Activated CD8-positive, alpha-beta memory T cell treated with anti-CD3 and anti-CD28 coated beads, Interleukin-2, amount 10 ng/mL, durations not matched to agents 7 days and 5 days (primary cell): ENCODE results near the gene ST3GAL4. TPM values are rescaled to one million over a fixed set of nuclear protein-coding genes. Genes with fewer than 3 reads are reported as not detected.

Source experiments
- ATAC-seq: fragments of 150-1000 bp; cut with Tn5 transposase; one replicate; pipeline ENCODE4 v1.10.0; 2021; ENCODE audit warnings: moderate library complexity
- CTCF ChIA-PET: fragments of 350-600 bp; sonication (Branson Sonifier 250); formaldehyde crosslinking; loops from one replicate; lab custom pipeline; 2021; ENCODE audit warnings: antibody characterized with exemption; lab: Charles Lee
- DNase-seq: peaks from one replicate; pipeline ENCODE4 v3.0.0-alpha.2; 2020
- H3K27ac Mint-ChIP-seq: one replicate; pipeline ENCODE4 v1.8.0; 2021; ENCODE audit warnings: mild to moderate bottlenecking, mixed read lengths
- H3K27me3 Mint-ChIP-seq: one replicate; pipeline ENCODE4 v1.8.0; 2021; ENCODE audit warnings: mixed read lengths
- H3K36me3 Mint-ChIP-seq: one replicate; pipeline ENCODE4 v1.8.0; 2021; ENCODE audit warnings: mild to moderate bottlenecking, mixed read lengths
- H3K4me1 Mint-ChIP-seq: one replicate; pipeline ENCODE4 v1.8.0; 2021; ENCODE audit warnings: mixed read lengths
- H3K4me3 Mint-ChIP-seq: one replicate; pipeline ENCODE4 v1.8.0; 2021; ENCODE audit warnings: mild to moderate bottlenecking, moderate library complexity, mixed read lengths
- H3K9me3 Mint-ChIP-seq: one replicate; pipeline ENCODE4 v1.8.0; 2022; ENCODE audit warnings: low read depth, mixed read lengths
- total RNA-seq, 2 experiments: library from RNA; stranded (reverse); gene quantifications; one replicate each; pipeline ENCODE4 v1.2.3, GENCODE V29; 2021

The ST3GAL4 gene
- total RNA-seq, 2 experiments from 2014 or later: 8.8 to 11.5 TPM

DNA sequence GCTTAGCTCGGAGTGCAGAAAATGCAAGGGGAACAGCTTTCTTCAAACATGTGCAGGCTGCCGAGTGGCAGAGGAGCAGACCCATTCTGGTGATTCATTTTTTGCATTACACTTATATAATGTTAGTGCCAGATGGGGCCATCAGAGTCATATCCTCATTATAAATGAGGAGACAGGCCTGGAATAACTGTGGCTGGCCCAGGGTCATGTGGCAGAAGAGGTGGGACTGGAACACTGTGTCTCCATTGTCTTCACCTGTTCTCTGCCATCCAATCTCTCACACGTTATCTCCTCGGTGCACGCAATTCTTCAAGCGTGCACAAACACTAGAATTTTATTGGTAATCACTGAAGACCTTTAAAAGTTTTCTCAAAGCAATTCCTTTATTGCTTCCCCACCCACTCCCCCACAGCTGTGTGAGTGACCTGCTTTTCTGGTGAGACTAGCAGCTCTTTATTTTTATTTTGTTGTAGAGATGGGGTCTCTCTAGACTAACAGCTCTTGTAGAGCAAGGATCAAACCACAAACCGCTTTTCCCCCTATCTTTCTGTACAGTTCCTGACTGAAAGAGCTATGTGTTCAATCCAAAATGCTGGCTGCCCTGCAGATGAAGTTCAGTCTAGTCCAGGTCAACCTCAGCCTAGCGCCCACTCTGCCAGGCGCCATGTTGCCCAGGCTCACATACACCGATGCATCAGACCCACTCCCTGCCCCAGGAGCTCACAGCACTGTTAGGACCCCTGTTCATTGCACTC is 75.3 kb downstream of the ST3GAL4 start:
- no peak for DNase-seq
- no peak overlapping the region for H3K4me3 Mint-ChIP-seq
- H3K9me3 Mint-ChIP-seq: no peaks in the 10 kb centered on the region
- no peaks in the 10 kb centered on the region for H3K4me1 Mint-ChIP-seq
- CTCF ChIA-PET: interaction anchor here (1.6 to 1.7 kb wide), 3 partner anchors 13 to 120 kb away, joined by 3 to 5 read pairs (median 5); no protein-coding TSS in a partner anchor
- no peaks in the 10 kb centered on the region for H3K27me3 Mint-ChIP-seq
- H3K36me3 Mint-ChIP-seq: no peaks in the 10 kb centered on the region
- ATAC-seq: no peak
- no peak overlapping the region for H3K27ac Mint-ChIP-seq

DNA sequence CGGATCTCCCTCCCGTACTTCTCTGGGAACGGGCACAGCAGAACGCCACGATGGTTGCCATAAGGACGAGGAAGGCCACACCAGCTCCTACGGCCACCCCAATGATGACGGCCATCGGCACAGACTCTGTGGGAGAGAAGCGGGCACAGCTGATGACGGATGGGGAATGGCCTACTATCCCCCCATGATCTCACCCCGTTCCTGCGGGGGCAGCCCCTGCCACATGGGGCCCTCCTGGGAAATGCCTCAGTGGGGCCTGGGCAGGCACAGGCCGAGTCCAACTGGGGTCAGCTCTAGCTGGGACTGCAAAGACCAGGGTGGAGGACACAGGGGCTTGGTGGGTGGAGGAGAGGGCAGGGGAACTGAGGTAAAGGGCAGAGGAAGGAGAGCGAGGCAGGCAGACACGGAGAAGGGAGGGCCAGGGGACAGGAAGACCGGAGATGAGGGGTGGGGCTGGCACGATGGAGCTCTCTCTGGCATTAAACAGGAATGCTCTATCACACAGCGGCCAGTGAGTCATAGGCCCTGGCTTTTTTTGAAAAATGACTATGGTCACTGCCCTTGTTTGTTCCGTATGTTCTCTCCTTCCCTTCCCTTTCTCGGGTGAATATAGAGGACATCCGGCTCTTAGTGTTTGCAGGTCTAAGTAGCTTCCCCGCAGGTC is 76.0 kb downstream of the ST3GAL4 start:
- ATAC-seq: no peak
- no peaks in the 10 kb centered on the region for H3K4me1 Mint-ChIP-seq
- H3K27ac Mint-ChIP-seq: no peak overlapping the region
- H3K4me3 Mint-ChIP-seq: no peak overlapping the region
- no peaks in the 10 kb centered on the region for H3K9me3 Mint-ChIP-seq
- no peaks in the 10 kb centered on the region for H3K36me3 Mint-ChIP-seq
- no peak for DNase-seq
- CTCF ChIA-PET: interaction anchor here (0.8 to 1.7 kb wide), 6 partner anchors 10 to 121 kb away, joined by 3 to 5 read pairs (median 4); no protein-coding TSS in a partner anchor
- no peaks in the 10 kb centered on the region for H3K27me3 Mint-ChIP-seq

DNA sequence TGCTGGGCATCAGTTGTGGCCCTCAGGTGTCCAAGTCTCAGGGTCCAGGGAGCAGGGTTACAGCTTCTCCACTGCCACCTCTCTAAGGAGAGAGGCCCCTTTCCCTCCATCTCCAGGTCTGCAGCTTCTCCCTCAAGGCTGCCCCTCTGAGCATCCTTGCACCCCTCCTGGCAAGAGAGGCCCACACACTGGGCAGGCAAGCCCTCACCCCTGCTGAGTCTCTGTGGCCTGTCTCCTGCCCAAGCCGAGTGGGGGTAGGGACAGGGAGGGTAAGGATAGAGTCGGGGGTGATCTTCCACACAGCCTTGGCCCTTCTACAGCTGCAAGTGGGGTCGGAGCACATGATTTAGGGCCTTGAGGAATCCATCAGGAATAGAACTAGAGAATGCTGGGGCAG is 76.6 kb downstream of the ST3GAL4 start:
- no peaks in the 10 kb centered on the region for H3K36me3 Mint-ChIP-seq
- CTCF ChIA-PET: interaction anchor here (0.8 to 1.7 kb wide), 5 partner anchors 9 to 121 kb away, joined by 3 to 5 read pairs (median 3); no protein-coding TSS in a partner anchor
- no peaks in the 10 kb centered on the region for H3K27me3 Mint-ChIP-seq
- no peak overlapping the region for H3K4me3 Mint-ChIP-seq
- no peaks in the 10 kb centered on the region for H3K4me1 Mint-ChIP-seq
- no peaks in the 10 kb centered on the region for H3K9me3 Mint-ChIP-seq
- ATAC-seq: no peak
- no peak overlapping the region for H3K27ac Mint-ChIP-seq
- no peak for DNase-seq

DNA sequence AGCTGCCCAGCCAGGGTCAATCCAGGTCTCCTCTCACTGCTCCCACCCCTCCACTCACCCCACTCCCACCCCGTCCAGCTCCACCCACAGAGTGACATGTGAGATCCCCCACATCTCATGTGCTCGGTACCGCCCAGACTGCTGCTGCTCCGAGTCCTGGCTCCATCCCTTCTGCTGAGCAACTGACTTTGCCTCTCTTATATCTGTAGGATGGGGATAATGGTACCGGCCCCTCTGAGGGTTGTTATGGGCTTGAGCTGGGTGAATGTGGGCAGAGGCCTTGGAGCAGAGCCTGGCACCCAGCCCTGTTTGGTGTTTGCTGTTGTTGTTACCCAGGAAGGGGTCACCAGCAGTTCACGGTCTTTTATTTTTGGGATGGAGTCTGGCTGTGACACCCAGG is 77.0 kb downstream of the ST3GAL4 start:
- ATAC-seq (no peak), DNase-seq (no peak)
- no peaks in the 10 kb centered on the region for H3K27me3 Mint-ChIP-seq
- no peaks in the 10 kb centered on the region for H3K4me1 Mint-ChIP-seq
- H3K27ac Mint-ChIP-seq: no peak overlapping the region
- CTCF ChIA-PET: interaction anchor here (1.1 to 1.7 kb wide), 3 partner anchors 11 to 48 kb away, joined by 3 to 4 read pairs (median 3); no protein-coding TSS in a partner anchor
- no peaks in the 10 kb centered on the region for H3K36me3 Mint-ChIP-seq
- H3K9me3 Mint-ChIP-seq: no peaks in the 10 kb centered on the region
- H3K4me3 Mint-ChIP-seq: no peak overlapping the region

DNA sequence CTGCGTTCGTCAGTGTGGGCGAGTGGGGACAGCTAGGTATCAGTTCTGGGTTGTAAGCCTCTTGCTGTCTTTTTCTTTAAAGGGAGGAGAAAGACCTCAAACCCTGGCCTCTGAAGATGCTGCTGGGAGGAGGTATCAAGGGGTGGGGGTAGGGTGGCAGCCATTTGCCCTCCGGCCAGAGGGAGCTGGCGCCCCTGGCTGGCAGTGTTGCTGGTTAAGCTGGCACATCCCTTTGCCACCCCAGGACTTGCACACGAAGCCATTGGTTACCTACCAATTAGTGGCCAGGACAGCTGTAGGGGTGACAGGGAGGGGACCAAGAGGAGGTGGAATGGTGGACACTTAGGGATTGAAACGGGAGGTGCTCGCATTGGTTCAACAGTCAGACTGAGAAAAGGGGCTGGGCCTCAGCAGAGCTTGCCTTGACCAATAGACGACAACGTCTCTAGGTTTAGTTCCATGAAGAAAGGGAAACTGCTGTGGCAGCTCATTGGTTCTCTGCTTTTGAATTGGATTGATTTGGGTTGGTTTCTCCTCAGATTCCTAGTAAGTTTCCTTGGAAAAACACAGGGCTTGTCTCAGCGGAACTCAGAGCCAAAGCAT is 77.9 kb downstream of the ST3GAL4 start:
- Mint-ChIP-seq H3K4me1 (no peaks in the 10 kb centered on the region), H3K4me3 (no peak overlapping the region), H3K9me3 (no peaks in the 10 kb centered on the region), H3K36me3 (no peaks in the 10 kb centered on the region), H3K27ac (no peak overlapping the region), H3K27me3 (no peaks in the 10 kb centered on the region)
- CTCF ChIA-PET: interaction anchor here (1.1 to 1.7 kb wide), 2 partner anchors 12 to 47 kb away, joined by 3 to 4 read pairs; no protein-coding TSS in a partner anchor
- no peak for ATAC-seq
- no peak for DNase-seq

DNA sequence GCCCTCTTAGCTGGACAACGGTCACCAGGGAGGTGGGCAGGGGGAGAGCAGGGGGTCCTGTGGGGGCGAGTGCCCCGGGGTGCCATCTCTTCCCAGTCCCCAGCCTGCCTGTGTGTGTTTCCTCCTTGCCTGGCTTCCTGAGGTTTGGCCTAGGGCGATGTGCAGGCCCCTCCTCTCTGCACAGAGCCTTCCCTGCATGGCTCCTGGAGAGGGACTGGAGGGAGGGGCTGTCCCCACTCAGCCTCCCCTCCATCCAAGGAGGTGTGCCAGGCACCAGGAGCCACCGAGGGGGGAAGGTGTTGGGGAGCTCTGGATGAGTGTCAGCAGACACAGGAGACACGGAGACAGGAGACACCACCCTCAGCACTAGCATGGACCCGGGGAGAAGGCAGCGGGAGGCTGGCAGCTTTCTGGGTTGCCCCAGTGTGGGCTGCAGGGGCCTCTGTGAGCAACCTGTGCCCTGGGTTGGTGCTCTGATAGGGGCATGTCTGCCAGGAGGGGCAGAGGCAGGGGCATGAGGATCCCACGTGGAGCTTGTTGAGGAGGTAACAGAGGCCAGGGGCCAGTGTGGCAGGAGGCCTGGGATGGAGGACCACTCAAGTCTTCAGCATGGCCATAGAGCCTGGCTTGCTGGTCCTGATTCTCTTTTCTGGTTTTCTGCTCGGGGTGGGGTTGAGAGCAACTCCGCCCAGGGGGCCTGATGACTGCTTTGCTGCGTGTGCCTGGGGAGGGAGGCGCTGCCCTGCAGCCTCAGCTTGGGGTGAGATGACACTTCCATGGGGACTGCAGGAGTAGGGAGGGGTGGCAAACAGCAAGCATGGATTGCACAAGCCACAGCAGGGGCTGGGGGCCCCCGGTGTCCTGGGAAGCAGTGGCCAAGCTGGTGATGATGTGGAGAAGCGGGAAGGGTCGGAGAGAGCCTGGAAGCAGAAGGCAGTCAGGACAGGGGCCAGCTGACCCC is 78.8 kb downstream of the ST3GAL4 start:
- no peaks in the 10 kb centered on the region for H3K9me3 Mint-ChIP-seq
- H3K4me1 Mint-ChIP-seq: no peaks in the 10 kb centered on the region
- no peak overlapping the region for H3K4me3 Mint-ChIP-seq
- CTCF ChIA-PET: interaction anchor here (1.1 kb wide), 1 partner anchor 46 kb away, joined by 3 read pairs; no protein-coding TSS in a partner anchor
- no peak overlapping the region for H3K27ac Mint-ChIP-seq
- DNase-seq (no peak), ATAC-seq (no peak)
- H3K27me3 Mint-ChIP-seq: no peaks in the 10 kb centered on the region
- no peaks in the 10 kb centered on the region for H3K36me3 Mint-ChIP-seq

DNA sequence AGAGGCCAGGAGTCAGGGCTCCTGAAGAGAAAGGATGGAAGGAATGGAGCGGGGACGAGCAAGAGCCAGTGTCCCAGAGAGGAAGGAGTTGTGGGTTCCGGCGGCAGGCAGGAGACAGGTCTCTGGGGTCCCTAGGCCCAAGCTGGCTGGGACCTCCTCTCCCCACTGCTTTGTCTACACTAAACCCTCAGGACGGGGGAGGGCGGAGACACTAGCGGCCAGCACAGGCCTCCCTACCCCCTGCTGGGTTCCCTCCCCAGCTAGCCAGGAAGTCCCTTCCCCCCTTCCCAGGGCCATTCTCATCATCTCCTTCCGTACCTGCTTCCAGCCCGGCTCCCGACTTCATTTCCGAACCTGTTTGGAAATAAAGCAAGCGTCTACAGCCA is 79.5 kb downstream of the ST3GAL4 start:
- Mint-ChIP-seq H3K4me1 (no peaks in the 10 kb centered on the region), H3K4me3 (no peak overlapping the region), H3K27ac (no peak overlapping the region), H3K9me3 (no peaks in the 10 kb centered on the region), H3K27me3 (no peaks in the 10 kb centered on the region), H3K36me3 (no peaks in the 10 kb centered on the region)
- ATAC-seq: no peak
- CTCF ChIA-PET: no interaction called here
- no peak for DNase-seq

DNA sequence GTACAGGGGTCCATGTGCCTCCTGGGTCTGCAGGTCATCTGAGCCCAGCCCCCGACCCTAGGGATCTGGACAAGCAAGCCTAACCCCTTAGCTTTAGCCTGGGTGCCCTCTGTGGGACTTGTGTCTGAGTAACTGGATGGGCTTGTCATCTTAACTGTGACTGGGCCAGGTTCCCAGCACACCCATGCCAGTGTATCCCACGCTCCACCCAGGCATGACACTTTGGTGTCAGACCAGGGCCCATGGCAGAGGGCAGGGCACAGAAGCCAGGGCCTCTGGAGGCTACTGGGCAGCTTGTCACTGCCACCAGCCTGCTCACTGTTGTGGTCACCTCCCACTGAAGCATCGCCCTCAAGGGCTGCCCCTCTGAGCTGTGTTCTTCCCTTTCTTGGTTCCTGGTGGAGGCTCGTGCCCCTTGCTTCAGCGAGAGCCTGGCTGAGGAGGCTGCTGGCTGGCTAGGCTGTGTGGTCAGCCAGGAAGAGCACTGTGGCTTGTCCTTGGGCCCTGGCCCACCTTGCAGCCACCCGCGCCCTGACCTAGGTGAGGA is 80.8 kb downstream of the ST3GAL4 start:
- Mint-ChIP-seq H3K9me3 (no peaks in the 10 kb centered on the region), H3K27me3 (peaks cover 4% of the 10 kb centered on the region), H3K36me3 (no peaks in the 10 kb centered on the region), H3K4me3 (no peak overlapping the region), H3K27ac (no peak overlapping the region), H3K4me1 (peaks cover 3% of the 10 kb centered on the region)
- no peak for ATAC-seq
- no peak for DNase-seq
- CTCF ChIA-PET: interaction anchor here (1.5 kb wide), 1 partner anchor 44 kb away, joined by 4 read pairs; no protein-coding TSS in a partner anchor

DNA sequence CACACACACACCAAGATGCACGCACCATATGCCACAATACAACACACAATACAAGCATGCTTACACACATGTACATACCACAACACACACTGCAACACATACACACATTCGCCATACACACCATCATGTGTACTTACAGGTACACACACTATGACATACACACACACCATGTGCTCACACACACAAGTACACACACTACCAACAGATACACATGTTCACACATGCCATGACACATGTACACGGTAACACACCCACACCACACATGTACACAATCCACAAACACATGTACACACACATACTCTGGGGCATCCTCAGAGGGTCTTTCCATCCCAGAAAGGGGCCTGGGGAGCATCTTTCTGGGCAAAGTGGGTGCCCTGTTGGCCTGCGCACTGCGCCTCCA is 82.2 kb downstream of the ST3GAL4 start:
- Mint-ChIP-seq H3K4me1 (peaks cover 3% of the 10 kb centered on the region), H3K36me3 (no peaks in the 10 kb centered on the region), H3K27ac (no peak overlapping the region), H3K9me3 (no peaks in the 10 kb centered on the region), H3K27me3 (peaks cover 8% of the 10 kb centered on the region), H3K4me3 (no peak overlapping the region)
- no peak for DNase-seq
- CTCF ChIA-PET: no interaction called here
- no peak for ATAC-seq

DNA sequence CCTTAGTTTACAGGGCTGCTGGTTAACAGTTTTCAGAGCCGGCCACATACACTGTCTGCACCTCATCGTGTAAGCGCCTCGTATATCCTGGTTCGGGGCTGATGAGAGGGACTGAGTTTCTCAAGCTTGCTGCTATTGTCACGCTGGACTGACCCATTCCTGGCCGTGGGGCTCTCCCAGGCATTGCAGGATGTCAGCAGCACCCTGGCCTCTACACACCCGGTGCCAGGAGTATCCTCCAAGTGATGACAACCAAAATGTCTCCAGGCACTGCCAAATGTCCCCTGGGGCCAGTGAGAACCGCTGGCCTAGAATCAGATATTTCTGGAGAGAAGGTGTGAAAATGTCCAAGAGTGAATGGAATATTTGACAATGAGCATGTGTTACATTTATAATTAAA is 82.8 kb downstream of the ST3GAL4 start:
- CTCF ChIA-PET: no interaction called here
- Mint-ChIP-seq H3K27me3 (peaks cover 10% of the 10 kb centered on the region), H3K36me3 (no peaks in the 10 kb centered on the region), H3K27ac (no peak overlapping the region), H3K4me3 (no peak overlapping the region), H3K4me1 (peaks cover 3% of the 10 kb centered on the region), H3K9me3 (no peaks in the 10 kb centered on the region)
- DNase-seq: no peak
- ATAC-seq: no peak

DNA sequence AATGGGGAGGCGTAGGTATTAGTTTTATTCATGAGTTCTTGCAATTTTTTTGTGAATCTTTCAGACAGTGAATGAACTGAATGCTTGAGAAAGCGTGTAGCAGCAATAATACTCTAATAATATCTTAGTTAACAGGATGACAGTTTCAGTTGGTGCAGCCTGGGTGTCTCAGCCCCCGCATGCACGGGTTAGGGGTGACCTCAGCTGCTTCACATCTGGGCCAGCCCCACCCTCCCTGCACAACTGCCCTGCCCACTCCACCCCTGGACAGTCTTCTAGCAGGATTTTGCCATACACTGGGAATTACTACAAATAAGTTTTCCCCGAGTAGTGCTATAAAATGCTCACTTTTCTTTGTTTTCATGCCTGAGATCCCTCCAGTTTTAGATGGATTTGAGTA is 83.2 kb downstream of the ST3GAL4 start:
- H3K9me3 Mint-ChIP-seq: no peaks in the 10 kb centered on the region
- peaks cover 3% of the 10 kb centered on the region for H3K4me1 Mint-ChIP-seq
- no peak overlapping the region for H3K4me3 Mint-ChIP-seq
- H3K27ac Mint-ChIP-seq: no peak overlapping the region
- CTCF ChIA-PET: interaction anchor here (1.2 to 7.8 kb wide), 3 partner anchors 40 to 128 kb away, joined by 3 to 109 read pairs (median 7); no protein-coding TSS in a partner anchor
- no peak for ATAC-seq
- peaks cover 14% of the 10 kb centered on the region for H3K27me3 Mint-ChIP-seq
- no peak for DNase-seq
- no peaks in the 10 kb centered on the region for H3K36me3 Mint-ChIP-seq

DNA sequence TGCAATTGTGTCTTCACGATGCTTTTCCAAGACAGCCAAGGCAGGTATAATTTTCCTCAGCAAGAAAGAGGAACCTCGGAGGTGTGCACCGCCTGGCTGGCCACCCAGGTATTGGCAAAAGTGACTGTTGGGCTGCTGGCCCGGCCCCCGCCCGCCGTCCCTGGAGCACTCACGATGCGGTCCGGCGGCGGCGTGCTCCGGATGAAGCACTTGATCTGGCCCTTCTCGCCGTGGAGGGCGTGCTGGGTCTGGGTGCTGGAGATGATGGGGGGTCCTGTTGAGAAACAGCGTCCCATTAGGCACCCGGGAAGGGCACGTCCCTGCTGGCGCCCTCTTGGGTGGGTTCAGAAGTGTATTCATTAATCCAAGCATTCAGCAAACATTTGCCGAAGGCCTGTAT is 84.8 kb downstream of the ST3GAL4 start:
- H3K36me3 Mint-ChIP-seq: no peaks in the 10 kb centered on the region
- H3K27me3 Mint-ChIP-seq: peaks cover 15% of the 10 kb centered on the region
- no peak for ATAC-seq
- H3K9me3 Mint-ChIP-seq: no peaks in the 10 kb centered on the region
- H3K27ac Mint-ChIP-seq: no peak overlapping the region
- no peak for DNase-seq
- peaks cover 3% of the 10 kb centered on the region for H3K4me1 Mint-ChIP-seq
- no peak overlapping the region for H3K4me3 Mint-ChIP-seq
- CTCF ChIA-PET: interaction anchor here (1.0 to 7.8 kb wide), 12 partner anchors 11 to 551 kb away, joined by 3 to 109 read pairs (median 8); no protein-coding TSS in a partner anchor
